HG02852 (cell line): ENCODE data around the gene ZNF385D.

Source experiments
- ATAC-seq: cut with Tn5 transposase; IDR thresholded peaks from one replicate; pipeline ENCODE4 v1.9.1; 2021; ENCODE audit warnings: mild to moderate bottlenecking, moderate library complexity; ENCODE audit not compliant: unreplicated experiment

Gene ZNF385D

DNA sequence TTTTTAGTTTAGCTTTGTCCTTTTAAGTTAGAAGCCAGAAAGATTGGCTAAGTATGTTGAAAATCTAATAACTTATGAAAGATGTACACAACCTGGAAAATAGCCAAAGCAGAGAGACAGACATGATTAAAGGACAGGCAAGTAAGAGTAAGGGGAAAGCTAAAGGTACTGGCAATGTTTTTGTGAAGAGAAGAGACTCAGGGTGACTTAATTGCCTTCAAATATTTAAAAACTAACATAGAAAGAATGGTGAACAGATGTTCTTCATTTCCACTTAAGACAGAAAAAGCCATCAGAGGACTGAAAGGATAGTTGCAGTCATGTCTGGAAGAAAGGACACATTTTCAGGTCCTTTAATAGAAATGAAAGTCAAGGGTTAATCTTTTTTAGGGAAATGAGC, 68.8 kb downstream of the ZNF385D start:
- ATAC-seq = no peak

DNA sequence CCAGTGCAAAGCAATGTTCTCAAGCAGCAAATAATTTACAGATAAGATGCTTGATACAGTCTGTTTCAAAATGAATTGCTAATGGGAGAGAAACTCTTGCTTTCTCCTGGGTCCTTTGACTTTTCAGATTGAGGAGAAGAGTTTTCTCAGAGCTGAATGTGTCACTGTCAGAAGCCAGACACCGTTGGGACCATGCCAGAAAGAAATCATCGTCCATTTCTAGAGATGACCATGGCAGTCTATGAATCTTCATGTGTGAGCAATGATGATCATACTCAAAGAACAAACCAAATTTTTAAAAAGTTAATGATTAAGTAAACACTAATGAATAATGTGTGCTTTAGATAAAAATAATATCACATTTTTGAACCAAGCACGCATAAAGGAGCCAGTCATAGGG, 77.6 kb downstream of the ZNF385D start:
- no peak for ATAC-seq

DNA sequence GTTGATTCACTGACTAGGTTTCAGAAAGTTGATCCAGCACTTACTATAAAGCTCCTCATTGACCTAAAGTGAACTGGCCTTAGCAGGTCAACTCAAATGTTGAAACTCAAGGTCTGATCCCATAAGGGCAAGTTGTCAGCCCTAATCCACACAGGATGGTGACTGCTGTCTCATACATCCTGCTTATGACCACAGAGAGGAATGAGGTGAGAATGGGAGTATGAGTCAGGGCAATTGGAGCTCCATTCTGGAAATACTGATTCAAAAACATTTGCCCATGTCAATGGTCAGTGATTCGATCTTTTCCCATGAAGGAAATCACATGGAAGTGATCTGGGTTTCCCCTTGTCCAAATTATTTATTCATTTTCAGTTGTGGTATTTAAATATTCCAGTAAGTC, 78.7 kb downstream of the ZNF385D start:
- no peak for ATAC-seq

DNA sequence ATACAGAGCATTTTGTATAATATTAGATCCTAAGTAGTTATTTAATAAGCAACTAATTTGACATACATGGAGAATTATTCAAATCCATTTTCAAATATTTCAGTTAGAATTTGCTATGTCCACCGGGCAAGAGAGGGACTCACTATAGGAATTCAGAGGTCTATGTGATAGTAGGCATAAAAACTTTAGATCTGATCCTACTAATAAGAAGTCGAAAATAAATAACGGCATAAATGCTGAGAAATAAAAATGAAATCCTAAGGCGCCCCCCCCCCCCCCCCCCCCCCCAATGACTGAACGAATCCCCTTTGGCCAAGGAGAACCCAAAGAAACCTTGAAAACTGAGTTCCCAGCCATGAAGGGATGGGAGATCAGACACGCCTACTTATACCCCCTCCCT, 80.6 kb downstream of the ZNF385D start:
- ATAC-seq = no peak

DNA sequence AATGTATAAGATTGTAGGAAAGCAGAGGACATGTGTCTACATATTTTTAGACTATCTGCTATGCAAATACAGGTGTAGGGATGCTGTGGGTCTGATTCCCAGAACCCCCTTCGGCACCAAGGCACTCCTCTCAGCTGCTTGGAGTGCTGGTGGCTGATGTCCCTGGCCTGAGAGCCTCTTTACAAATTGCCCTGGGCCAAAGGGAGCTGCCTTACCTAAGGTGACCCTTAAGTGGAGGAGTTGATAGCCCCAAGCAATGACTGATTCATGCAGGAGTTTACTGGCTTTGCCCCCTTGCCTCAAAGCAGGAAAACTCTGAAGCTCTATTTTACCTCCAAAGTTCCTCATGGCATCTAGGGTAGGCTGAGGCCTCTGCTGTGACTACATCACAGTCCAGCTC, 83.0 kb downstream of the ZNF385D start:
- ATAC-seq = no peak

DNA sequence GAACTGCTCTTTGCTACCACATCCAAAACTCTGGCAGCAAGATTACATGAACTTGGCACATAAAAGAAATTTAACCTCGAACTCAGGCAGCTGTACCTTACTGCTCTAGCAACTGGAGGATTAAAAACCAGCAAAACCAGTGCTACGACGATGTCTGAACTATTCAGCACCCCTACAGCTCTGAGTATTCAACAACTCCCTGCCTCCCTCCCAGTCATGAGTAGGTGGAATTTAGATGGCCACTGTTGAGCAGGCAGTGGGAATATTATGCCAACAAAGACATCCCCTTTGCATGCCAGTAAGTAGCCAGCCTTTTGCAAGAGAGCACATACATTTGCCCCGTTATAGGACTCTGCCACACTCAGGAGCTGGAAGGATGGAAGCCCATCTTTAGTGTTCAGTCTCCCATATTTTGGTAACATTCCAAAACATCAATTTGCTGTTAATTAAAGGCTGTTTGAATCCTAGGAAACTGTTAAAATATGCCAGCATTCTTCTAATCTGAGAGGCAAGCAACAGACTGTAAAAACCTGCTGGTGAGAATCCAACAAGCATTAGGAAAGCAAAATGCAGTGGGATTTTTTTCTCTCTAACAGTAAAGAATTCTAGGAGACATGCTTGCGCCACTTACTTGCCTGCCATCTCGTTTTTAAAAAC, 85.4 kb downstream of the ZNF385D start:
- ATAC-seq = no peak

DNA sequence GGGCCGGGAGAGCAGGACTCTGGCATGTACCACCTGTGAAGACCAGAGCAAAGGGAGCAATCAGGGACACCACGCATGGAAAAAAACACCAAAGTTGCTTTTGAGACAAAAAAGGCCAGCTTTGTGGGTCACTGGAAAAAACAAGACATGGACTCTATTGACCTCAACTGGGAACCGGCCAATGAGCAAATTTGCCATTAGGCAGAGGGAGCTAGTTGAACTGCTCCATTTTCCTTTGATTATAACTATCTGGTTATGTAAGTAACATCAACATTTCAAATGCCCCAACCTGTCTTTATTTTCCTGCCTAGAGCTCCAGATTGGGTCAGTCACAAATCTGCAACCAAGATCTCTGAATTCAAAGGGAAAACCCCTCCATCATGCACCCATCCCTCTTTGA, 86.0 kb downstream of the ZNF385D start:
- ATAC-seq = no peak

DNA sequence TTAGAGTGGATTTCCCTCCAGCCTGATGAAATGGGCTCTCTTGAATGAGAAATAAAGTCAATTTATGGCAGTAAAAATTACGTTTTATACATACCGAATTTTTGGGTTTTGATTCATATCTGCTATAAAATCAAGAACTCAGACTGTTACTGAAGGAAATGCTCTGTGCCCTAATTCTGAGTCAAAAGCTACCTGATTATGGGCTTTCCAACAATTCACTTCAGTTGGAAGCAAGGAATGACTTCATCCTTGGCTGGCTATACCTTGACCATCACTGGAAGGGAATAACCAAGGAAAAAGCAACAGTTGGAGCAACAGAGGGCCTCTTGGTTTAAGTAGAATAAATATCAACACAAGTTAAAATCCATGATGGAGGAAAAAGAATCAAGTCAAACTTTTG, 88.6 kb downstream of the ZNF385D start:
- no peak for ATAC-seq

DNA sequence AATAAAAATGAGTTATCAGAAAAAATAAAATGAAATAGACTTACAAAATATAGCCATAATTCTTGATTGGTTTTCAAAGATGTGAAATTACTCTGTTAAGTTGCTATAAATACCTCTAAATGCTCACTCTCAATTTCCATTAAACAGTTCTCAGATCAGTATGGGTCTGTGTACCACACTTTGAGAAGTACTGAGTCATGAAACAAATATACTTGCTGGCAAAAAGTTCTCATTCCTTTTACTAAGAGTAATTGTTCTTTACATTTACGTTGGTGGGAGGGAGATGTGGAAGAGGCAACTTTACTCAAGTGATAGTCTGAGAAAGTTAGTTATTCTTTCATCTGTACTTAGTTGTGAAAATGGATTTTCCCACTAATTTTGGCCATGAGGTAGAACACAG, 96.3 kb downstream of the ZNF385D start:
- ATAC-seq = no peak

DNA sequence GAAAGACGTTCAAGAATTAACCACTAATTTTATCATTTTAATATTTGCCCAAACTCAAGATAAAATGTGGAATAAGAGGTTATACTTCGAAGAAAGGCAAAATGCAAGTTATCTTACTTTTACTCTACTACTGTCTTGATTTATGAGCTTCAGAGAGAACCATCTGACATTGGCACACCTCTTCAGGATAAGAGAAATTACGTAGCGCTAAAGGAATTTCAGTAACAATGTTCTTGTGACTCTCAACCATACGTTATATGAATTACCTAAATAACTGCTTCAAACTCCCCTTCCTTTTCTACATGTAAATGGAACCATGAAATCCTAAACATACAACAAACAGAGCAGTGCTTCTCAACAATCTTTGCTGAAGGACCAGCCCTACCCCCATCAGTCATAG, 96.8 kb downstream of the ZNF385D start:
- no peak for ATAC-seq

DNA sequence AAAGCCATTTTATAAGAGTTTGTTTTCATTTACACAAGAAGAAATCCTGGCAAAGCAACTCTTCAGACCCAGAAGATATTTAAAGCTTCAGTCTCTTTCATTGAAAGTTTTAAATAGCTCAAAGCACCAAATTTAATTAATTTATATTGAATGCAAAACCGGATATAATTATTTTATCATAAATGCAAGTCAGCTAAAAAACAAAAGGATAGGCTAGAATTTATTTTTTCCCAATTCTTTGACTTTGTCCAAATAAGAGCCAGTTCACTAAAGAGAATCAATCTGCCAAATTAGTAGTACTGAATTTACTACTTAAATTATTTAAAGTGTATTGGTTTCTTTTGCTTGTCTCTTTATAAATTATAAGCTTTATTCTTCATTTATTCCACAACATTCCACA, 101.5 kb downstream of the ZNF385D start:
- no peak for ATAC-seq

DNA sequence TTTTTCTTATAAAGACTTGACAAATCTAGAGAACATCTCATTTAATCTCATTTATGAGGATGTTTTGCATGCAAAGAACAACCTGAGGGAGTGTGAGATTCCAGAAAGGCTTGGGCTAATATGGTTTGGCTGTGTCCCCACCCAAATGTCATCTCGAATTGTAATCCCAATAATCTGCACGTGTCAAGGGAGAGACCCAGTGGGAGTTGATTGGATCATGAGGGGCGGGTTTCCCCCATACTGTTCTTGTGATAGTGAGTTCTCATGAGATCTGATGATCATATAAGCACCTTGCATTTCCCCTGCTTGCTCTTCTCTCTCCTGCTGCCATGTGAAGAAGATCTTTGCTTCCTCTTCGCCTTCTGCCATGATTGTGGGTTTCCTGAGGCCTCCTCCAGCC, 103.0 kb downstream of the ZNF385D start:
- ATAC-seq = no peak

DNA sequence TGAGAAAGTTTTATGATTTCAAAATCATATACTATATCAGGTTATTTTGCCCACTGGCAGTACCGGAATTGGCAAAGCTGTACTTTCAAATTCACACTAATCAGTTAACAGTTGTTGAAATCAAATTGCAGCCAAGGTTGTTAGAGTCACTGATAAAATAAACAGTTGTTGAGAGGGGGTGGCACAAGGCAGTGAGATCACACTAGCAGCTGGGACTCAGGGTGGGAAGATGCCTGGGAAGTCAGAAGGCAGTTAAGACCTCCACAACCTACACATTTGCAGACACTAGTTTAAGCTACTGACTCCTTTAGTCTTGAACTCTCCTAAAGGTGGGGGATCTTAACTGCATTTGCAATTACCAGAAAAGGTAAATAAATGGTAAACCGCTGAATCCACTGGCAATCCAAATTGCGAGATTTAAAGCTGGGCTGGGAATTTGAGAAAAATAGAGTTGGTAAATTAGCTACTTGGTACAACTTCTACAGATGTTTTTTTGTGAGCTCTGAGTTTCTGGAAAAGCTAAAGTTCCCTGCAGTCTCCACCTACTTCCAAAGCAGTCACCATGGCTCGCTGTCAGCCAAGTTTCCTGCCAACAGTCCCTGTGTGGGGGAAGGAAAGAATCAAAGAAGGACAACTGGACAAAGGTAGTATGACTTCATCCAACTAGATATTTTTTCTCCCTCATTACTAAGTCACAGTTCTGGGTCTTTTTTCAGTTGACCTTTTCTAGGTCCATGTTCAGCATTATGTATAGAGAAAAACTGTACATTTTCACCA, 105.7 kb downstream of the ZNF385D start:
- ATAC-seq = no peak

DNA sequence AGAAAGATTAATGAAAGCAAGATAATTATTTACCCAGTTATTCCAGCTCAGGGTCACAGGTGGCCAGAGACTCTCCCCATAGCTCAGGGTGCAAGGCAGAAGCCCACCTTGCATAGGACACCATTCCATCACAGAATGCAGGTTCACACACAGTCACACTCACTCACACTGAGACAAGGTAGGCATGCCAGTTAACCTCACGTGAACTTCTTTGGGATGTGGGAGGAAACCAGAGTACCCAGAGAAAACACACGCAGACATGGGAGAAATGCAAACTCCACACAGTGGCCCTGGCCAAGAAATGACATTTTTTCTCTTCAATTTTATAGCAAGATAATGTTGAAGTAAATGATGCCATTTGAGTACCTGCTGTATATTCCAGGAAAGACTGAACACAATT, 106.7 kb downstream of the ZNF385D start:
- no peak for ATAC-seq

DNA sequence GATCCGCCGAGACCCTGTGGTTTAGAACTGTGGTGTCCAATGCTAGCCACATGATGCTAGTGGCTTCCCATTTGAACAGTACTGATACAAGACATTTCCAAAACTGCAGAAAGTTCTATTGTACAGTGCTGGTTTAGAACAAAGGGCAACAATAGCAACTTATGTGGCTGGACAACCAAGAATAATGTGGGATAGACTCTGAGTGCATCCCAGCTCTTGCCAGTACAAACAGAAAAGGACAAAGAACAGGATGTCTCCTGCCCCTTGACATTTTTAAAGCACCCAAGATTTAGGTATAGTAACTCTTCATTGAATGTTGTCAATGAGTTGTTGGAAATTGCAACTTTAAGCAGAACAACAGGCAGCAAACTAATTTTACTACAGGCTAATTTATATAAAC, 107.3 kb downstream of the ZNF385D start:
- no peak for ATAC-seq

DNA sequence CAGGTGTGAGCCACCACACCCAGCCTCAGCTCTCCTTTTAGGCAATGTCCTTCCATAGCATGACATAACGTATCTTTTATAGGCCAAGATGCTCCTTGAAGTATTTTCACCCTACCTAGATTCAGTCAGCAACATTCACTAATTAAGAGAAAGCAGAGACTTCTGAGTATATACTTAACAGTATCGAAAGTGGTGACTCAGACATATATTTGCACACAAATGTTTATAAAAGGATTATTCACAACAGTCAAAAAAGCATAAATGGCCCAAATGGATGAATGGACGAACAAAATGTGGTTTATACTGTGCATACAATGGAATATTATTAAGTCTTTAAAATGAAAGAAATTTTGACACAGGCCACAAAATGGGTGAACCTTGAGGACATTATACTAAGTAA, 108.6 kb downstream of the ZNF385D start:
- ATAC-seq = no peak

DNA sequence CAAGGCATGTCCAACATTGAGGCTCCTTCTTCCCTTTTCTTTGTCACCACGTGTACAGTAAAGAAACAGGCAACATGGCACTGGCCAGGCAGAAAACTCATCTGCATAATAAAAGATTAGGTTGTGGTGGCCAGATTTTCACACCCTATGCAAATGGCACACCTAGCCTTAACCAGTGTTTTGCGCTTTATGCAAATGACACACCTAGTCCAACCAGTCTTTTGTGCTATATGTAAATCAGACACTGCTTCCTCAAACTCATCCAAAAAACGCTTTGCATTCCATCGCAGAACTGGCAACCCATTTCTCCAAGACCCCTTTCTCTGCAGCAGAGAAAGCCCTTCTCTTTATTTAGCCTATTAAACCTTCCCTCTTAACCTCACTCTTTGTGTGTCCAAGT, 109.1 kb downstream of the ZNF385D start:
- no peak for ATAC-seq

DNA sequence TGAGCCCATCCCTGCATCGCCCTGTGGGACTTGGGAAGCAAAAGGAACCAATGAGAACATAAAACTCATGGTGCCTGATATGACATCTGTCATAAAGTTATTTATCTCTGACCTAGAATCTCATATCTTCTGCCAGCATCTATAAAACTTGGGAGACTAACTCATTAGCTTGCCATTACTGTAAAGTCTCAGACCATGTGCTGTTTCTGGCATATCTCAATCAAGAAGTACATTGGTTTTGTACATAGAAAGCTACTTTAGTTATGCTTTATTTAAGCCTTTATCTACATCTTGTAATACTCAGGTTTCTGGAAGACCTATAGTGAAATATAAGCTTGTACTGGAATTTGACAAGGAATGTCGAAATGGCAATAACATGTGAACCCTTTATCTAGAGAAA, 112.5 kb downstream of the ZNF385D start:
- ATAC-seq = no peak

DNA sequence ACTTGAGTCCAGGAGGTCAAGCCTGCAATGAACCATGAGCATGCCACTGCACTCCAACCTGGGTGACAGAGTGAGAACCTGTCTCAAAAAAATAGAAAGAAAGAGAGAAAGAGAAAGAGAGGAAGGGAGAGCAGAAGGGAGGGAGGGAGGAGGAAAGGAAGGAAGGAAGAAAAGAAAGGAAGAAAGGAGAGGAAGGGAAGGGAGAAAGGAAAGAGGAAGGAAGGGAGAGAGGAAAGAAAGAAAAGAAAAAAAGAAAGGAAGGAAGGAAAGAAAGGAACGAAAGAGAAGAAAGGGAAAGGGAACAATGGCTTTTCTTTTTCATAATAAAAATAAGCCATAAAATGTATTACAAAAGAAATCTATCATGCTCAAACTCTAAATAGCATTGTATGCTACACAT, 116.9 kb downstream of the ZNF385D start:
- no peak for ATAC-seq

DNA sequence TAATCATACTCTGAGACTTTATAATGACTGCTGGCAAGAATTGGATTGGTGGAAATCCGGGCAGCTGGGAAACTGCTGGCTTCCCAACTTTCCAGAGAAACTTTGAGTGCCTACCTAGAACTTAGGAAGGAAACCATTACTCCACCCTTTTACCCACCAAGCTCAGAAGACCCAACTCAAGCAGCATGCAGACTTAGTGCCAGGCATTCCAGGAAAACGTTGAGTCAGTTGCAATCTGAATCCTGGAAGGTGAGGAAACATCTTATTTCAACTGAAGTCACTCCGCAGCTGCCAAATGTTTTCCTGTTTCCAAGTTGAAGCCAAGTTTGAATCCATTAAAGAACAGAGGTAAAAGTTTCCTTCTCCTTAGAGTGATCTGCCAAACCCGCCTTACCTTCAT, 126.5 kb downstream of the ZNF385D start:
- no peak for ATAC-seq

DNA sequence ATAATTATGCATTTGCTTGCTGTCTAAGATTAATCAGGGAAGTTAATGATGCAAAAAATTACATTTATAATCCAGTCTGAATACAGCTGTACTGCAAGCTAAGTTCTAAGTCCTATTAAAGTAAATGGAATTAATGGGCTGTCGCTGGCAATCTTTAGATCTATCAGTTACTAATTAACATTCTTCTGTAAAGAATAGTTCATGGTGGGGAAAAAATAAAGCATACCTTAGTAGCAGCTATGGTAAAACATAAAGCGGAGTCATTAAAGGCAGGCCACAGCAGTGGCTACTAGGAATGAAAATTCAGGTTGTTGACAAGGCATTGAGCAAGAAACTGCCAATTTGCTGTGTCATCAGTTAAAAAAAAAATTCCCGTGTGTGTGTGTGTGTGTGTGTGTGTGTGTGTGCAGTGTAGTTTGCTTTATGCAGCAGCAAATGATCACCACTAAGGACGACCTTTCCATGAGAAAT, 129.8 kb downstream of the ZNF385D start:
- ATAC-seq = no peak

DNA sequence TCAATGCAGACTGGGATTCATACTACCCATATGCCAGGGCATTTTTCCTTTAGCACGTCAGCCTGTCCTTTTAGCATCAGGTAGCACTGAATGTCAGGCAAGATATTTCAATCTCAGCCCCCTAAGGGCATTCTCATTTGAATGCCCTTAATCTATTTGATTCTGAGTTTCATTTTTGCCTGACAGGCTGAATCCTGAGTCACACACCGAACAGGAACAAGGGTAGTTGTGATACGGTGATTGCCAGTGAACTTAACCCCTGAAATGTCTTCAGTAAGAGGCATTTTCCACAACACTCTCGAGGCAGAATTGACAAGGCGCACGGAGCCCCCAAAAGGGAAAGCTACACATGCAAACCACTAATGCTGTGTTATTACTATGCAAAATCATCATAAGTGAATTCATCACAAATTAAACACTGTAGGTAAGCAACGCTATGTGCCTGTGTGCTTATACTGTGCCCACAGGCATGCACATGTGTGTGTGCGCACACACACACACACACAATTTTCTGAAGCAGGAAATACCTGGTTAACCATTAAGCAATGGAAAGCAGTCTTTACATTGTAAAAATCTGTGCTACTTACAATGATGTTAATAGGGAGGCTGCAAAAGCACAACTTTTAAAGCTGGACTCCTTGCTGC, 130.4 kb downstream of the ZNF385D start:
- ATAC-seq = no peak
